Measurements from ENCODE around the gene THAP12. TPM values are rescaled to one million over a fixed set of nuclear protein-coding genes. Genes with fewer than 3 reads are reported as not detected.

The THAP12 gene
- total and polyA plus RNA-seq, 4 donors, result 5.6 to 21.9 (median 13.7) TPM

DNA sequence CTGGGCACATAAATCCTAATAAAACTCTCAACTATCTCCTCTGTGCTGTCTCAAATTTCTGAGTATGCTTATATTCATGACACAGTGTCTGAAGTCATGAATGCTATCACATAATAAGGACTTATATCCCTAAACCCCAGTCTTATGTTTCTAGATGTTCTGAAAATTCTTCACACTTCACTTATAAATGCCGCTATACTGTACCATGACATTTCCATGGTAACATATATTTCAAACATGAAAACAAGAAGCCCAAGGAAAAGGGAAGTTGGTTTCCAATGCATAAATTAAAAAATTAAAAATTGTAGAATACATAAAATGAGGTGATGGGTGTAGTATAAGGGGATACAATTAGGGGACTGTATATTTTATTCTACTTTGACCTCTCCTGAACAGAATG is 11.9 kb upstream of the THAP12 start:
- TF ChIP-seq HNF4G (IDR thresholded peaks at IDR 0.05) (no peak), YY1 (IDR thresholded peaks at IDR 0.05) (no peak), JUND (IDR thresholded peaks at IDR 0.05) (no peak), NR2F2 (IDR thresholded peaks at IDR 0.05) (no peak), FOXA2 (IDR thresholded peaks at IDR 0.05) (no peak), RAD21 (IDR thresholded peaks at IDR 0.05) (no peak), FOXA1 (IDR thresholded peaks at IDR 0.05) (no peak), TAF1 (conservative IDR thresholded peaks at IDR 0.05) (no peak), GABPA (IDR thresholded peaks at IDR 0.05 in 1 of 2, conservative IDR thresholded peaks at IDR 0.05 in 1 of 2) (no peak), SP1 (IDR thresholded peaks at IDR 0.05) (no peak), RXRA (IDR thresholded peaks at IDR 0.05) (no peak), HNF4A (conservative IDR thresholded peaks at IDR 0.05) (no peak), EGR1 (IDR thresholded peaks at IDR 0.05; ENCODE audit: low read depth in 2 of 2) (no peak)
- TF ChIP-seq, protein P1, sequence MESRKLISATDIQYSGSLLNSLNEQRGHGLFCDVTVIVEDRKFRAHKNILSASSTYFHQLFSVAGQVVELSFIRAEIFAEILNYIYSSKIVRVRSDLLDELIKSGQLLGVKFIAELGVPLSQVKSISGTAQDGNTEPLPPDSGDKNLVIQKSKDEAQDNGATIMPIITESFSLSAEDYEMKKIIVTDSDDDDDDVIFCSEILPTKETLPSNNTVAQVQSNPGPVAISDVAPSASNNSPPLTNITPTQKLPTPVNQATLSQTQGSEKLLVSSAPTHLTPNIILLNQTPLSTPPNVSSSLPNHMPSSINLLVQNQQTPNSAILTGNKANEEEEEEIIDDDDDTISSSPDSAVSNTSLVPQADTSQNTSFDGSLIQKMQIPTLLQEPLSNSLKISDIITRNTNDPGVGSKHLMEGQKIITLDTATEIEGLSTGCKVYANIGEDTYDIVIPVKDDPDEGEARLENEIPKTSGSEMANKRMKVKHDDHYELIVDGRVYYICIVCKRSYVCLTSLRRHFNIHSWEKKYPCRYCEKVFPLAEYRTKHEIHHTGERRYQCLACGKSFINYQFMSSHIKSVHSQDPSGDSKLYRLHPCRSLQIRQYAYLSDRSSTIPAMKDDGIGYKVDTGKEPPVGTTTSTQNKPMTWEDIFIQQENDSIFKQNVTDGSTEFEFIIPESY (IDR thresholded peaks at IDR 0.05), result no peak
- TF ChIP-seq, protein P2, sequence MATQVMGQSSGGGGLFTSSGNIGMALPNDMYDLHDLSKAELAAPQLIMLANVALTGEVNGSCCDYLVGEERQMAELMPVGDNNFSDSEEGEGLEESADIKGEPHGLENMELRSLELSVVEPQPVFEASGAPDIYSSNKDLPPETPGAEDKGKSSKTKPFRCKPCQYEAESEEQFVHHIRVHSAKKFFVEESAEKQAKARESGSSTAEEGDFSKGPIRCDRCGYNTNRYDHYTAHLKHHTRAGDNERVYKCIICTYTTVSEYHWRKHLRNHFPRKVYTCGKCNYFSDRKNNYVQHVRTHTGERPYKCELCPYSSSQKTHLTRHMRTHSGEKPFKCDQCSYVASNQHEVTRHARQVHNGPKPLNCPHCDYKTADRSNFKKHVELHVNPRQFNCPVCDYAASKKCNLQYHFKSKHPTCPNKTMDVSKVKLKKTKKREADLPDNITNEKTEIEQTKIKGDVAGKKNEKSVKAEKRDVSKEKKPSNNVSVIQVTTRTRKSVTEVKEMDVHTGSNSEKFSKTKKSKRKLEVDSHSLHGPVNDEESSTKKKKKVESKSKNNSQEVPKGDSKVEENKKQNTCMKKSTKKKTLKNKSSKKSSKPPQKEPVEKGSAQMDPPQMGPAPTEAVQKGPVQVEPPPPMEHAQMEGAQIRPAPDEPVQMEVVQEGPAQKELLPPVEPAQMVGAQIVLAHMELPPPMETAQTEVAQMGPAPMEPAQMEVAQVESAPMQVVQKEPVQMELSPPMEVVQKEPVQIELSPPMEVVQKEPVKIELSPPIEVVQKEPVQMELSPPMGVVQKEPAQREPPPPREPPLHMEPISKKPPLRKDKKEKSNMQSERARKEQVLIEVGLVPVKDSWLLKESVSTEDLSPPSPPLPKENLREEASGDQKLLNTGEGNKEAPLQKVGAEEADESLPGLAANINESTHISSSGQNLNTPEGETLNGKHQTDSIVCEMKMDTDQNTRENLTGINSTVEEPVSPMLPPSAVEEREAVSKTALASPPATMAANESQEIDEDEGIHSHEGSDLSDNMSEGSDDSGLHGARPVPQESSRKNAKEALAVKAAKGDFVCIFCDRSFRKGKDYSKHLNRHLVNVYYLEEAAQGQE (IDR thresholded peaks at IDR 0.05), result no peak
- TF ChIP-seq, protein P3, sequence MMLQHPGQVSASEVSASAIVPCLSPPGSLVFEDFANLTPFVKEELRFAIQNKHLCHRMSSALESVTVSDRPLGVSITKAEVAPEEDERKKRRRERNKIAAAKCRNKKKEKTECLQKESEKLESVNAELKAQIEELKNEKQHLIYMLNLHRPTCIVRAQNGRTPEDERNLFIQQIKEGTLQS (IDR thresholded peaks at IDR 0.05), result no peak
- TF ChIP-seq, protein P4, sequence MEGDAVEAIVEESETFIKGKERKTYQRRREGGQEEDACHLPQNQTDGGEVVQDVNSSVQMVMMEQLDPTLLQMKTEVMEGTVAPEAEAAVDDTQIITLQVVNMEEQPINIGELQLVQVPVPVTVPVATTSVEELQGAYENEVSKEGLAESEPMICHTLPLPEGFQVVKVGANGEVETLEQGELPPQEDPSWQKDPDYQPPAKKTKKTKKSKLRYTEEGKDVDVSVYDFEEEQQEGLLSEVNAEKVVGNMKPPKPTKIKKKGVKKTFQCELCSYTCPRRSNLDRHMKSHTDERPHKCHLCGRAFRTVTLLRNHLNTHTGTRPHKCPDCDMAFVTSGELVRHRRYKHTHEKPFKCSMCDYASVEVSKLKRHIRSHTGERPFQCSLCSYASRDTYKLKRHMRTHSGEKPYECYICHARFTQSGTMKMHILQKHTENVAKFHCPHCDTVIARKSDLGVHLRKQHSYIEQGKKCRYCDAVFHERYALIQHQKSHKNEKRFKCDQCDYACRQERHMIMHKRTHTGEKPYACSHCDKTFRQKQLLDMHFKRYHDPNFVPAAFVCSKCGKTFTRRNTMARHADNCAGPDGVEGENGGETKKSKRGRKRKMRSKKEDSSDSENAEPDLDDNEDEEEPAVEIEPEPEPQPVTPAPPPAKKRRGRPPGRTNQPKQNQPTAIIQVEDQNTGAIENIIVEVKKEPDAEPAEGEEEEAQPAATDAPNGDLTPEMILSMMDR (IDR thresholded peaks at IDR 0.05; ENCODE audit: low read depth, low read length, missing input control), result no peak
- TF ChIP-seq, protein P5, sequence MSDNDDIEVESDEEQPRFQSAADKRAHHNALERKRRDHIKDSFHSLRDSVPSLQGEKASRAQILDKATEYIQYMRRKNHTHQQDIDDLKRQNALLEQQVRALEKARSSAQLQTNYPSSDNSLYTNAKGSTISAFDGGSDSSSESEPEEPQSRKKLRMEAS (IDR thresholded peaks at IDR 0.05), result no peak
- H3K27me3 ChIP-seq (ENCODE audit: control insufficient read depth in 4 of 4, insufficient read depth in 4 of 4, low read length in 3 of 4), result no peaks in the 10 kb centered on the region
- WGBS, result 88% methylated on average over 1 of the region's 1 CpG
- H3K9me3 ChIP-seq (ENCODE audit: control insufficient read depth in 4 of 4, low read length in 3 of 4), result no peaks in the 10 kb centered on the region
- H3K4me3 ChIP-seq (ENCODE audit: low read depth in 1 of 3, low read length in 3 of 3), result no peak overlapping the region
- DNase-seq (ENCODE audit: low spot score), result no peak
- no peaks in the 10 kb centered on the region for H3K36me3 ChIP-seq (ENCODE audit: control insufficient read depth in 4 of 4, insufficient read depth in 3 of 4, low read depth in 1 of 4, low read length in 3 of 4)
- H3K27ac ChIP-seq (ENCODE audit: low read depth in 1 of 2, low read length in 2 of 2), result no peak overlapping the region
- H3K9ac ChIP-seq (ENCODE audit: low read depth in 1 of 2, low read length in 2 of 2), result no peak overlapping the region
- no peaks in the 10 kb centered on the region for H3K4me1 ChIP-seq (ENCODE audit: control insufficient read depth in 4 of 4, insufficient read depth in 4 of 4, low read length in 3 of 4)

All from liver (tissue), 9 donors.